Purkinje cell (primary cell): ENCODE results near the gene CAMK2D. TPM values are rescaled to one million over a fixed set of nuclear protein-coding genes. Genes with fewer than 3 reads are reported as not detected.

Source experiments
- polyA plus RNA-seq: library from polyadenylated mRNA; unstranded; fragments of >200 nt; fragmentation: Nextera tagmentation; gene quantifications from 2 replicates; pipeline ENCODE4 v1.2.1, GENCODE V29; 2014

CAMK2D gene
- polyA plus RNA-seq: 126 and 167 TPM in 2 replicates

GRCh38 chr4:113761620-113762185 is at the start of gene CAMK2D:
TSS of gene CAMK2D (minus strand) at chr4:113761738. CDS start at chr4:113761068, 670 bp downstream.

Other genes starting within 250 kb of the CAMK2D start
- gene ARSJ, start 217.9 kb upstream of the CAMK2D start, polyA plus RNA-seq: 0.42 and 0.85 TPM in 2 replicates